NCI-H1694 (cell line): ENCODE measurements around the gene DRD2.

Source experiments
- DNase-seq: peaks from one replicate; lab custom pipeline; 2025; lab: John Stamatoyannopoulos, UW

Gene DRD2

GRCh38 chr11:113398669-113399430 is 76.3 kb downstream of the DRD2 start:
- DNase-seq = no peak

DNA sequence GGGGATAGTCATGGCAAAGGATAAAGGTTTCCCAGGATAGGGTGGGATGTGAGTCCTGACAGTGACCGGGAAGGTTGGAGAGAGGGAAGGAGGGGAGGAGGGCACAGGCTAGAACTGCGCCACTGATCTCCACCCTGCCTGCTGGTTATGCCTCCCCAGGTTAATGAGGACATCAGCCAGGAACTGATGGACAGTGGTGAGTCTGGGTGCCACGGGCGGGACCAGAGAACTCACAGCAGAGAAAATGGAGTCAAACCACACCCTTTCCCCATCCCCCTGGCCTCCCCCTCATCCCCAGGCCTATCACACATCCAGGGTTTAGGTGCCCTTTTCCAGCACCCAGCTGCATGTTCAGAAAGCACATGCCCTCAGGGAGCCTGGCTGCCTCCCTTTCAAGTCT is 77.4 kb downstream of the DRD2 start:
- DNase-seq = no peak

- no peak for DNase-seq
Measured at GRCh38 chr11:113397212-113397611, 78.0 kb downstream of the DRD2 start.

GRCh38 chr11:113396690-113397089 is 78.5 kb downstream of the DRD2 start:
- DNase-seq = no peak

DNA sequence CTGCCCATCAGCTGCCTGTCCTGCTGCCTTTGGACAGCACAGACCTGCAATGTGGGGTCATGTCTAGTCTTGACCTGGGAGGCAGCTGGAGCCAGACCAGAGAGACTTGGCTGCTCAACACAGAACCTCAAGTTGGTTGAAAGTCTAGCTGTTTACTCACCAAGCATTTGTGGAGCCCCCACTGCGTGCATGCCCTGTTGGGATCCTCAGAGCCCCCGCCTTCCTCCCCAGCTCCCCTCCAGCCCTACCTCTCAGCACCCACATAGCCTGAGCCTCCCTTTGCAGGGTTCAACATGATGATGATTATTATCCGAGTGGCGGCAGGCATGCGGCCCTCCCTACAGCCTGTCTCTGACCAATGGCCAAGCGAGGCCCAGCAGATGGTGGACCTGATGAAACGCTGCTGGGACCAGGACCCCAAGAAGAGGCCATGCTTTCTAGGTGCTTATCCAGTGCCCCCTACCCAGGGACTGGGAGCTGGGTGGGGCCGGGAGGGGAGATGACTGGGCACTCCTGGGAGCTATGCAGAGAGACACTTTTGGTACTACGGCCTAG is 79.3 kb downstream of the DRD2 start:
- no peak for DNase-seq

DNA sequence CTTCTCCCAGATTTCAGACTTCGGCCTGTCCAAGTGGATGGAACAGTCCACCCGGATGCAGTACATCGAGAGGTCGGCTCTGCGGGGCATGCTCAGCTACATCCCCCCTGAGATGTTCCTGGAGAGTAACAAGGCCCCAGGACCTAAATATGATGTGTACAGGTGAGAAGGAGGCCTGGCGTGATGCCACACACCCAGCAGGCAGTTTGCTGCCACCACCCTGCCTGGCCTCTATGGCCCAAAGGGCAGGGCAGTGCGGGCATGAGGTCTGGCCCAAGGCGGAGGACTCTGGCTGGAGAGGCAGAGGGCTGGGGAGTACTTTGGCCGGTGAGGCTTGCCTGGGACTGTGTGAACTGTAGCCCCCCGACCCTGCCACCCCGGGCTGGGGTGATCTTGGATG is 80.3 kb downstream of the DRD2 start:
- no peak for DNase-seq

DNA sequence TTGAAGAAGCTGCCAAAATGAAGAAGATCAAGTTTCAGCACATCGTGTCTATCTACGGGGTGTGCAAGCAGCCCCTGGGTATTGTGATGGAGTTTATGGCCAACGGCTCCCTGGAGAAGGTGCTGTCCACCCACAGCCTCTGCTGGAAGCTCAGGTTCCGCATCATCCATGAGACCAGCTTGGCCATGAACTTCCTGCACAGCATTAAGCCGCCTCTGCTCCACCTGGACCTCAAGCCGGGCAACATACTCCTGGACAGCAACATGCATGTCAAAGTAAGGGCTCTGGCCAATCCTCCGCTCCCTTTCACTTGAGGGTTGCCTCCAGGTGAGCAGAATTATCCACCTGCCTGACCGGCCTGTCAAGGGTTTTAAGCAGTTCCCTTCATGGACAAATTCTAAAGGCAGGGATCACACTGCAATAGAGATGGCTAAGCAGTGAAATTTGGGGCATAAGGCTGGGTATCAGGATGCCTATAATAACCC is 81.7 kb downstream of the DRD2 start:
- no peak for DNase-seq

- DNase-seq = peak; percentile 12
Measured at GRCh38 chr11:113392236-113392921, 82.8 kb downstream of the DRD2 start.

DNA sequence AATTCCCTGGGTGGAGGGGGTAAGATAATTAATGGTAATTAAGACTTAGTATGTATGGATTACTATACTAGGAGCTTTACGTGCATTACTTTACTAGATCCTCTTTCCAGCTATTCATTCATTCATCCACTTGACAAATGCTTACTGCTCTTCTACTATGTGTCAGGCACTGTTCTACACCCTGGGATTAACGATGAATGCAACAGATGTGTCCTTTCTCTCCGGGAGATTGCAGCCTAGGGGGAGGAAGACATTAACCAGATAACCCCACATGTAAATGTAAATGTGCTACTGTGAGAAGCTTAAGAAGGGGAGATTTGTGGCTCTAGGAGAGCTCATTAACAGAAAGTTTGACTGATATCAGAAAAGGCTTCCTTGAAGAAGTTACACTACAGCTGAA is 85.9 kb downstream of the DRD2 start:
- DNase-seq = no peak

DNA sequence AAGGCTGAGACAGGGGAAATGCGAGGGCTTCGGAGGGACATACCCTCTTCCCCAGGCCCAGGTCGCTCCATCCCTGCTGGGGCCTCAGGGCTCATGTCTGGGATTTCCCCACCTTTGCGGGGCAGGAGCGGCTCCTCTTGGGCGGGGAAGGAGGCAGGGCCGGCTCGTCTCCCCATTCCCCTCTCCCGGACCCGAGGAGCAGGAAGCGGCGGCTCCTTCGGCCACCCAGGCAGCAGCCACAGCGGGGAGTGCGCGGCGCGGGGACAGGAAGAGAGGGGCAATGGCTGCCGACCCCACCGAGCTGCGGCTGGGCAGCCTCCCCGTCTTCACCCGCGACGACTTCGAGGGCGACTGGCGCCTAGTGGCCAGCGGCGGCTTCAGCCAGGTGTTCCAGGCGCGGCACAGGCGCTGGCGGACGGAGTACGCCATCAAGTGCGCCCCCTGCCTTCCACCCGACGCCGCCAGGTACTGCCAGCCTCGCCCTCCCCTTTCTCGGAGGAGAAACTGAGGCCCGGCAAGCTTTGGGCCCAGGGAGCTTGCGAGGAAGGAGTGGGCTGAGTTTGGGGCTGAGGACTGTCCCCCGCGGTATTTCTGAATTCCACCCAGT is 87.5 kb downstream of the DRD2 start, which contains the start of gene ANKK1:
ANKK1 (plus strand) TSS at position 175 of the 607 bp plus-strand sequence; CDS start at position 281, 106 bp downstream.
- no peak for DNase-seq

GRCh38 chr11:113386866-113387265 is 88.3 kb downstream of the DRD2 start:
- no peak for DNase-seq

GRCh38 chr11:113385749-113386148 is 89.4 kb downstream of the DRD2 start:
- no peak for DNase-seq

- peak; percentile 39 for DNase-seq
Measured at GRCh38 chr11:113384551-113384950, 90.6 kb downstream of the DRD2 start.

DNA sequence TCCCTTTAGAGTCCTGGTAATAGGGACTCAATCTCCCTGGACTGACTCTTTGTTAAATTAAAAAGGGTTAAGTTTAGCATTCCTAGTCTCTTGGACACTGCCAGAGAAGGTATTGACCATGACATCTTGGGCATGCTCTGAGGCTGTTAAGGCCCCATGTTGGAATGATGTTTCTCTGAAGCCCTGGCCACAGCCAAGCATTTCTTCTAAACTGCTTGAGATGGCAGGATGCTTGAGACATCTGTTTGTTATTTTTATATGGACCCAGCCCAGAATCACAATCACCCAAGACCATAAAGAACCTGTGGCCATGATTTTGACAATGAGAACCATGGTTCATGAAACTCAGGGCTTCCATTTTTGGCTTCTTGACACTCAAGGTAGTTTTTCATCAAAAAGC is 93.1 kb downstream of the DRD2 start:
- no peak for DNase-seq

GRCh38 chr11:113378692-113379091 is 96.5 kb downstream of the DRD2 start:
- DNase-seq = no peak

GRCh38 chr11:113377681-113378412 is 97.4 kb downstream of the DRD2 start:
- DNase-seq = peak; percentile 0

DNA sequence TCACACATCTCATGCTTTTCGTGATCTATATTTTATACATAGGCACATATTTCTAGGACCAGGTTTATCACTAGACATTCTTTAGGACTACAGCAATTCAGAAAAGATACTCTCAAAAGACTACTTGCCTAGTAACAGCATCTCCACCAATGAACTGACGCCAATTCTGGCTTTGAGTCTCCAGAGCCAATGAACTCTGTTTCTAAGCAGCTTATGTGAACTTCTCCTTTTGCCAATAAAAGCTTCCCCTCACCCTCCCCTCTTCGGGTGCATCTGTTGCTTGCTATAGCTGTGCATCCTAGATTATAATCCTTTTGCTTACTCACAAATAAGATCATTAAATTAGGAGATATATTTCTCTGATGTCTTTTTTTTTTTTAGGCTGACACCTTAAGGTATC is 99.0 kb downstream of the DRD2 start:
- DNase-seq = no peak

- no peak for DNase-seq
Measured at GRCh38 chr11:113375402-113375801, 99.8 kb downstream of the DRD2 start.

DNA sequence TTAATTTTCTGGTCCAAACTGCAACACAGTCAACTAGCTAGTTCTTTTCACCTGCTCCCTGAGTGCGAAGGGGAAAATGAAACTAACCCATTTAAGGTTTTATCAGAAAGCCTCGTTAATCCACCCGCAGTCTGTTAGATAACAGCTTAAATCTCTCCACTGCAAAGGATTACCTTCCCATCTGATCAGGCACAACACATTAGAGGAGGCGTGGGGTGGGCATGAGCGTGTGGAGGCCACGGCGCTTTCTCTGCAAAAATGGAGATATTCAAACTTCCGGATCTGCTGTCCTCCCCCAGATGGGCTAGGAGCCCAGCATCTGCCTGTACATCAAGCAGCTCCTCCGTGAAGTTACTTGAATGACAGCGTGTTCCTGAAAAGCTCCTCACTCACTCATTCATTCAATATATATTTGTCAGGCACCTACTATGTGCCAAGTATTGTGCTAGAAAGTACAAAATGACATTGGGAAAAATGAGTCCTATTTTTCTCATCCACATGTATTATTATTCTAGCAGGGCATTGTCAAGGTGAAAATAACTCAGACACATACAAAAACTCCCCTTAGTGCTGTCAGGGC is 101.1 kb downstream of the DRD2 start:
- no peak for DNase-seq

GRCh38 chr11:113373306-113373705 is 101.9 kb downstream of the DRD2 start:
- DNase-seq = no peak

GRCh38 chr11:113372309-113372708 is 102.9 kb downstream of the DRD2 start:
- DNase-seq = no peak

DNA sequence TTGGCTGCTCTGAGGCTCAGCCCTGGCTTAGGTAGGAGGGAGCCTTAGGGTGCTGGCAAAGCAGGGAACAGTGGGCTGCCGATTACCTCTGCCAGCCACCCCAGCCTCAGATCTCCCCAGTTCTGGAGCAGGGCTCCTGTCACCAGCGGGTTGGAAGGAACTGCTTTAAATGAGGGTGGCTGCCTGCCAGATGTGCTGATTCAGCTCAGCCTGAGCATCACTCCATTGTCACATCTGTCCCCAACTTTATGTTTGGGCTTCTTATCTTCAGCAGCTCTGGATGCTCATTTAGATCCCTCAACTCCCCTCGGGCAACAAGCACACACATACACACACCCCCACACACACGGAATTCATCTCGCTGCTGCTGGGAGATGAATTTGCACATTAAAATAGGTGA is 104.6 kb downstream of the DRD2 start:
- no peak for DNase-seq
